Stimulated activated CD8-positive, alpha-beta memory T cell treated with anti-CD3 and anti-CD28 coated beads, Interleukin-7, amount 100 ng/mL, for 1 hour (primary cell): ENCODE results near the gene C17orf58.

Experiments
- DNase-seq, 2 donors: peaks; one replicate each; pipeline ENCODE4 v3.0.0-alpha.2; 2020; ENCODE audit warnings: low read depth in 2 of 2

The C17orf58 gene

GRCh38 chr17:67959510-67959909, 36.8 kb downstream of the C17orf58 start:
- DNase-seq = no peak

GRCh38 chr17:67950945-67951344, 45.3 kb downstream of the C17orf58 start:
- DNase-seq = no peak

GRCh38 chr17:67947325-67947813, 48.9 kb downstream of the C17orf58 start:
- DNase-seq = no peak

- DNase-seq = no peak
Measured at GRCh38 chr17:67946513-67946912, 49.8 kb downstream of the C17orf58 start.

GRCh38 chr17:67944035-67944434, 52.2 kb downstream of the C17orf58 start:
- no peak for DNase-seq

- no peak for DNase-seq
Measured at GRCh38 chr17:67942810-67943209, 53.5 kb downstream of the C17orf58 start.
